ENCODE measurements around the gene RNF128.
"Not testable (repeated sequence)": the region's sequence is repeated elsewhere in the genome, so short reads cannot be mapped to it uniquely, and the experiment has no call there.

The RNF128 gene

DNA sequence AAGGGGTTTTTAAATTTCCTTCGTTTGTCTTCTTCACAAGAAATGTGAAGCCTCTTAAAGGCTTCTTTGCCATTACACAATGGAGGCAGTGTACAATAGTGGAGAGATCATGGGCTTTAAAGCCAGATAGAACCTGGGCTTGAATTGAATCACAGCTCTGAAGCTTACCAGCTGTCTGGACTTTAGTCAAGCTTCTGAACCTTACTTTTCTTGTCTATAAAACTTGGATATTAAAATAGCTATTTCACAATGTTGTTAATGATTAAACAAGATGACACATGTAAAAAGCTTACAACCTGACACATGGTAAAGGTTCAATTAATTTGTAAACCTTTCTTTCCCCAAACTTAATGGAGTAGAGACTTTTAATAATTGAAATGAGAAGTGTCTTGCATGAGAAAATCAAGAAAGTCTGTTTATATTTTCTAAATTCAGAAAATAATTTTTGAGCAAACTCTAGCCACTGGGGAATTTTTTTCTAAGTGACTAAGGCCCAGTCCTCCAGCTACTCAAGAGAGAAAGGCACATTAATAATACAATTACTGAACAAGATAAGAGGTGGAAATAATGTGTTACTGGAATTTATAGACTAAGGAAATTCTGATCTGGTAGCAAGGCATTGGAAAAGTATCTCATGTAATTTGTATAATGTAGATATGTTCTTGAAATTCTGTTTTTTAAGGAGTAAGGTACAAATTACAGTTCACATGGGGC lies 54.3 kb downstream of the RNF128 start:
- FAIRE-seq (no peak), DNase-seq (ENCODE audit: insufficient read length, low spot score) (no peak)
- TF ChIP-seq PAX5 (IDR thresholded peaks at IDR 0.05; ENCODE audit: insufficient read depth, low read length, severe bottlenecking) = no peak
- TF ChIP-seq SPI1 (IDR thresholded peaks at IDR 0.05; ENCODE audit: low read depth, low read length) = no peak
- TF ChIP-seq POLR2AphosphoS5 (IDR thresholded peaks at IDR 0.05; ENCODE audit: low read depth, low read length) = no peak
- TF ChIP-seq POLR2A (IDR thresholded peaks at IDR 0.05; ENCODE audit: low read depth, low read length) = no peak
- no peak for TF ChIP-seq POU2F2 (IDR thresholded peaks at IDR 0.05; ENCODE audit: low read depth, low read length)
- no peak for TF ChIP-seq TAF1 (IDR thresholded peaks at IDR 0.05; ENCODE audit: low read depth, low read length)

DNA sequence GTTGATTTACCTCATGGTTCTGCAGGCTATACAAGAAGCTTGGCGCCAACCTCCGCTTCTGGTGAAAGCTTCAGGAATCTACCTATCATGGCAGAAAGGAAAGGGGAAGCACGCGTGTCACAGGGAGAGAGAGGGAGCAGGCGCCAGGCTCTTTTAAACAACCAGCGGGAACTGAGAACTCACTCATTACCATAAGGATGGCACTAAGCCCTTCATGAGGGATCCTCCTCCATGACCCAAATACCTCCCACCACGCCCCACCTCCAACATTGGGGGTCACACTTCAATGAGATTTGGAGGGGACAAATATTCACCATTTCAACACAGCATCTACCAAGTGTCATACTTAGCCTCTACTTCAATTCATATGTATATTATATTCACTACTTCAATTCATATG lies 57.2 kb downstream of the RNF128 start:
- no peak for TF ChIP-seq POLR2AphosphoS5 (IDR thresholded peaks at IDR 0.05; ENCODE audit: low read depth, low read length)
- TF ChIP-seq SPI1 (IDR thresholded peaks at IDR 0.05; ENCODE audit: low read depth, low read length) = no peak
- TF ChIP-seq POU2F2 (IDR thresholded peaks at IDR 0.05; ENCODE audit: low read depth, low read length) = no peak
- no peak for TF ChIP-seq PAX5 (IDR thresholded peaks at IDR 0.05; ENCODE audit: insufficient read depth, low read length, severe bottlenecking)
- TF ChIP-seq POLR2A (IDR thresholded peaks at IDR 0.05; ENCODE audit: low read depth, low read length) = no peak
- TF ChIP-seq TAF1 (IDR thresholded peaks at IDR 0.05; ENCODE audit: low read depth, low read length) = no peak
- DNase-seq (ENCODE audit: insufficient read length, low spot score) (no peak), FAIRE-seq (no peak)

DNA sequence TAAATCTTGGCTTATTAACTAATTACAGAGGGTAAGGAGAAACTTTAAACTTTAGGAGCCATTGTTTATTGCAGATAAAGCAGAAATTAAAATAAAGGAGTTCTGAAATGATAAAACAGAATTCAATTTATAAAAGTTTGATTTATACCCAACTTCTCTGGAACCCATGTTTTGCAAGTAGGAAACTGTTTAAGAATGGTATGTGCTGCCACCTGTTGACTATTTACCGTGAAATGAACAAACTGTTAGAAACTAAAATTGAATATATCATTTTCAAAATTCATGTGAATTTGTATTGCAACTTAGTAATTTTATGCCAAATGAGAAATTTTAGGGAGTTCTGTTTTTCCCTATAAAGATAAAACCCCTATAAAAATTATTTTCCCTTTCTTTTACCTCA lies 65.0 kb downstream of the RNF128 start:
- TF ChIP-seq POU2F2 (IDR thresholded peaks at IDR 0.05; ENCODE audit: low read depth, low read length) = no peak
- no peak for TF ChIP-seq SPI1 (IDR thresholded peaks at IDR 0.05; ENCODE audit: low read depth, low read length)
- no peak for TF ChIP-seq TAF1 (IDR thresholded peaks at IDR 0.05; ENCODE audit: low read depth, low read length)
- TF ChIP-seq PAX5 (IDR thresholded peaks at IDR 0.05; ENCODE audit: insufficient read depth, low read length, severe bottlenecking) = no peak
- TF ChIP-seq POLR2A (IDR thresholded peaks at IDR 0.05; ENCODE audit: low read depth, low read length) = no peak
- TF ChIP-seq POLR2AphosphoS5 (IDR thresholded peaks at IDR 0.05; ENCODE audit: low read depth, low read length) = no peak
- DNase-seq (ENCODE audit: insufficient read length, low spot score) = no peak
- peak; percentile 9 for FAIRE-seq

DNA sequence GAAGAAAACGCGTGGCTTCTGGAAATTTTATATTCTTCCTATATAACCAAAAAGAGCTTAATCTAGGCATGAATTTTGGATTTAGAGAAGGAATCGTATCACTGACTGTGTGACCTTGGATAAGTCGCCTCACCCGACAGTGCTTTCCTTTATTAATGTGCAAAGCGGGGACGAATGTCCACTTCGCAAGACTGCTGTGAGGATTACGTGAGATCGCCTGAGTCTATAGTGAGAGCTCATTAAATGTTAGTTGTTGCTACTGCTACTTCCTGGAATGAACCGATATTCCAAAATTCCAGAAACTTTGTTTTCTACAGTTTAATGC lies 75.5 kb downstream of the RNF128 start:
- no peak for DNase-seq (ENCODE audit: insufficient read length, low spot score)
- no peak for FAIRE-seq
- no peak for TF ChIP-seq SPI1 (IDR thresholded peaks at IDR 0.05; ENCODE audit: low read depth, low read length)
- TF ChIP-seq POLR2A (IDR thresholded peaks at IDR 0.05; ENCODE audit: low read depth, low read length) = no peak
- no peak for TF ChIP-seq PAX5 (IDR thresholded peaks at IDR 0.05; ENCODE audit: insufficient read depth, low read length, severe bottlenecking)
- TF ChIP-seq POLR2AphosphoS5 (IDR thresholded peaks at IDR 0.05; ENCODE audit: low read depth, low read length) = no peak
- no peak for TF ChIP-seq POU2F2 (IDR thresholded peaks at IDR 0.05; ENCODE audit: low read depth, low read length)
- TF ChIP-seq TAF1 (IDR thresholded peaks at IDR 0.05; ENCODE audit: low read depth, low read length) = no peak

DNA sequence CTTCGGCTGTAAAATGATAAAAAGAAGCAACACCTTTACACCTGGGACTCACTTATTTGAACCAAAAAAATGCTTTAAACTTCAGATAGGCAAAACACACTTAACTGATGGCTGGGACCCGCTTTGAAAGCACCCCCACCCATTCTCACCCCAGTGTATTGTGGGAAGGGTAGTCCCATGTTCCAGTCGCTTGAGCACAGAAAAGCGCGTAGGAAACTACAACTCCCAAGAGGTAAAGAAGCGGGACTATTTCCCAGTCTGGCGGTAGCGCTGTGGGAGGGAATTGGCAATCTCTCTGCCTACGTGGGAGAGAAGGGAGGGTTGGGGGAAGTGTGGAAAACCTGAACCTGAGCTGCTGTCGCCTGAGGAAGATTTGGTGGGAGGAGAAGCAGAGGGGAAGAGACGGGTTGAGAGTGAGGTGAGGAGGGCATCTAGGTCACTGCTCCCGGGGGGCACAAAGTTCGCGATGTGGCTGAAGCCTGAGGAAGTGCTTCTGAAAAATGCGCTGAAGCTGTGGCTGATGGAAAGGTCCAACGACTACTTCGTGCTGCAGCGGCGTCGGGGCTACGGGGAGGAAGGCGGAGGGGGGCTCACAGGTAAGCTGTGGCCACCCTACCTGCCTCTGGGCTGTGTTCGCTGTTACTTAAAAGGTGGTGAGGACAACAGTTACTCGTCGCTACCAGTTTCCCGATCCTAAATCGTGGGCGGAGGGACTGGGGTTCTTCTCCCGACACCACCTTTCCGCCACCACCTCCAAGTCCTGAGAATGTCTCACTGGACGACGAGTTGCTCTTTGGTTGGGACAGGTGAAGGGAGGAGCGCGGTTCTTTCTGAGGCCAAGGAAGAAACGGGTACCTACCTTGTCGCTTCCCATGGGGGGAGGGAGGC lies 76.1 kb downstream of the RNF128 start, which contains the start of gene TBC1D8B:
Gene TBC1D8B (plus strand): TSS at position 286 of the 888 bp plus-strand sequence. CDS start 181 bp downstream, at position 467.
- no peak for DNase-seq (ENCODE audit: insufficient read length, low spot score)
- FAIRE-seq = no peak
- no peak for TF ChIP-seq POU2F2 (IDR thresholded peaks at IDR 0.05; ENCODE audit: low read depth, low read length)
- TF ChIP-seq SPI1 (IDR thresholded peaks at IDR 0.05; ENCODE audit: low read depth, low read length) = no peak
- TF ChIP-seq TAF1 (IDR thresholded peaks at IDR 0.05; ENCODE audit: low read depth, low read length) = no peak
- no peak for TF ChIP-seq PAX5 (IDR thresholded peaks at IDR 0.05; ENCODE audit: insufficient read depth, low read length, severe bottlenecking)
- no peak for TF ChIP-seq POLR2A (IDR thresholded peaks at IDR 0.05; ENCODE audit: low read depth, low read length)
- no peak for TF ChIP-seq POLR2AphosphoS5 (IDR thresholded peaks at IDR 0.05; ENCODE audit: low read depth, low read length)

DNA sequence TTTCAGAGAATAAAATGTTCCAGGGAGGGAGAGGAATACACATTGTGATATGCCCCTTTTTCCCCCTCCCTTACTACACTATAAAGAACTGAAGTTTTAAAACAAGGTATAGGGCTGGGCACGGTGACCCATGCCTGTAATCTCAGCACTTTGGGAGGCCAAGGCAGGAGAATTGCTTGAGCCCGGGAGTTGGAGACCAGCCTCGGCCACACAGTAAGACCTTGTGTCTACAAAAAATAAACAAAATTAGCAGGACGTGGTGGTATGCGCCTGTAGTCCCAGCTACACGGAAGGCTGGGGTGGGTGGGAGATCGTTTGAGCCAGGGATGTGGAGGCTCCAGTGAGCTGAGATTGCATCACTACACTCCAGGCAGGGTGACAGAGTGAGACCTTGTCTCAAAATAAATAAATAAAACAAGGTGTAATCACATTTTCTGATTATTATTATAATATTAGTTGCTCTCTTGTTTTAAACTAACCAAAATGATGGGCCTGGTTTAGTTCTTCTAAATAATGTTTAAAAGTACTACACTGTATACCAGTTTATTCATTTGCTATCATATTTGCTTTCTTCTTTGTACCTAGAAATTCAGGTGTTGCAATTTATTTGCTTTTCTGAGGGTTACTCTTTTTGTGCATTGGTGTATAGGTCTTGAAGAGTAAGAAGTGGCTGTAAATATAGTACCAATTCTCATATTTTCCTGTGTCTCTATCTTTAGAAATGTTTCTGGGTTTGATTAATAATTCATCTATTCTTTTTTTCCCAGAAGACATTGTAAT lies 84.8 kb downstream of the RNF128 start:
- no peak for TF ChIP-seq TAF1 (IDR thresholded peaks at IDR 0.05; ENCODE audit: low read depth, low read length)
- no peak for TF ChIP-seq POLR2AphosphoS5 (IDR thresholded peaks at IDR 0.05; ENCODE audit: low read depth, low read length)
- TF ChIP-seq SPI1 (IDR thresholded peaks at IDR 0.05; ENCODE audit: low read depth, low read length) = no peak
- TF ChIP-seq PAX5 (IDR thresholded peaks at IDR 0.05; ENCODE audit: insufficient read depth, low read length, severe bottlenecking) = no peak
- TF ChIP-seq POU2F2 (IDR thresholded peaks at IDR 0.05; ENCODE audit: low read depth, low read length) = no peak
- TF ChIP-seq POLR2A (IDR thresholded peaks at IDR 0.05; ENCODE audit: low read depth, low read length) = no peak
- no peak for FAIRE-seq
- DNase-seq (ENCODE audit: insufficient read length, low spot score) = no peak

DNA sequence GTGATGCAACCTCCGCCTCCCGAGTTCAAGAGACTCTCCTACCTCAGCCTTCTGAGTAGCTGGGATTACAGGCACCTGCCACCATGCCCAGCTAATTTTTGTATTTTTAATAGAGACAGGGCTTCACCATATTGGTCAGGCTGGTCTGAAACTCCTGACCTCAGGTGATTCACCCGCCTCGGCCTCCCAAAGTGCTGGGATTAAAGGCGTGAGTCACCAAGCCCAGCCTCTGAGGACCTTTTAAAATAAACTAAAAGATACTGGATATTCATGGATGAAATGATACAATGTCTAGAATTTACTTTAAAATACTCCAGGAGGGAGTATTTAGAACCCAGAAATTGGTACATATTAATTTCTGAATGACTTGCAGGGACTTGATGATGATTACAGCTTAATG lies 86.4 kb downstream of the RNF128 start:
- not testable (repeated sequence) for FAIRE-seq; DNase-seq (ENCODE audit: insufficient read length, low spot score)

DNA sequence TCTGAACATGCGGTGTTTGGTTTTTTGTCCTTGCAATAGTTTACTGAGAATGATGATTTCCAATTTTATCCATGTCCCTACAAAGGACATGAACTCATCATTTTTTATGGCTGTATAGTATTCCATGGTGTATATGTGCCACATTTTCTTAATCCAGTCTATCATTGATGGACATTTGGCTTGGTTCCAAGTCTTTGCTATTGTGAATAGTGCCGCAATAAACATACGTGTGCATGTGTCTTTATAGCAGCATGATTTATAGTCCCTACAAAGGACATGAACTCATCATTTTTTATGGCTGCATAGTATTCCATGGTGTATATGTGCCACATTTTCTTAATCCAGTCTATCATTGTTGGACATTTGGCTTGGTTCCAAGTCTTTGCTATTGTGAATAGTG lies 87.6 kb downstream of the RNF128 start:
- FAIRE-seq; DNase-seq (ENCODE audit: insufficient read length, low spot score): not testable (repeated sequence)
